ENCODE data around the gene PALD1. TPM values are rescaled to one million over a fixed set of nuclear protein-coding genes. Genes with fewer than 3 reads are reported as not detected.

The PALD1 gene
- total and polyA plus RNA-seq, 9 of the 15 experiments (the other 6 are each of a cell fraction or from before 2014, with no cell fraction given), result 0.03 to 0.29 (median 0.09) TPM; not detected in 2

GRCh38 chr10:70430493-70431445 is 47.8 kb upstream of the PALD1 start (continued):
- TF ChIP-seq ZNF318 (IDR thresholded peaks at IDR 0.05; ENCODE audit: borderline replicate concordance in 1 of 2, low read depth in 1 of 2) (no peak), HCFC1 (IDR thresholded peaks at IDR 0.05; ENCODE audit: low read depth, low read length) (no peak), SNAPC5 (CRISPR knock-in tag; IDR thresholded peaks at IDR 0.05) (no peak), ZBTB2 (IDR thresholded peaks at IDR 0.05) (no peak), TFE3 (CRISPR knock-in tag; IDR thresholded peaks at IDR 0.05) (no peak), ZNF197 (CRISPR knock-in tag; IDR thresholded peaks at IDR 0.05; ENCODE audit: low read depth) (no peak), PPARD (CRISPR knock-in tag; IDR thresholded peaks at IDR 0.05) (no peak), ASH1L (IDR thresholded peaks at IDR 0.05; ENCODE audit: borderline replicate concordance, low read depth, partially characterized antibody) (no peak), BMI1 (IDR thresholded peaks at IDR 0.05; ENCODE audit: low read length) (no peak), NR1H2 (CRISPR knock-in tag; IDR thresholded peaks at IDR 0.05) (no peak), MEF2D (tag; conservative IDR thresholded peaks at IDR 0.05; ENCODE audit: low read depth) (0 out of 2 replicates have a peak, but pooled peaks have one; percentile 13), NCOA4 (IDR thresholded peaks at IDR 0.05; ENCODE audit: partially characterized antibody) (no peak), MTA2 (IDR thresholded peaks at IDR 0.05; ENCODE audit: low read depth) (no peak)
- TF ChIP-seq, protein P1, sequence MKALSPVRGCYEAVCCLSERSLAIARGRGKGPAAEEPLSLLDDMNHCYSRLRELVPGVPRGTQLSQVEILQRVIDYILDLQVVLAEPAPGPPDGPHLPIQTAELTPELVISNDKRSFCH (CRISPR knock-in tag; IDR thresholded peaks at IDR 0.05), result no peak
- TF ChIP-seq, protein P1 (tag; IDR thresholded peaks at IDR 0.05), result 0 out of 2 replicates have a peak, but pooled peaks have one; percentile 57
